Transverse colon (tissue), 4 donors: ENCODE results near the gene TMTC4. TPM values are rescaled to one million over a fixed set of nuclear protein-coding genes. Genes with fewer than 3 reads are reported as not detected.

ENCODE experiments used
- DNase-seq: peaks from one replicate; pipeline ENCODE4 v3.0.0-alpha.2; 2019
- H3K27ac ChIP-seq, 4 donors: fragments of 200-600 bp; sonication (generic); 2 replicates each; pipeline ENCODE4 v1.5.1; 2016 to 2018; ENCODE audit warnings: inconsistent platforms in 4 of 4
- H3K27me3 ChIP-seq: fragments of 200-600 bp; sonication (generic); 2 replicates; pipeline ENCODE4 v1.5.1; 2017; ENCODE audit warnings: inconsistent platforms
- H3K36me3 ChIP-seq, 4 donors: fragments of 200-600 bp; sonication (generic); 2 replicates each; pipeline ENCODE4 v1.5.1; 2017 to 2019; ENCODE audit warnings: inconsistent platforms in 4 of 4
- H3K4me1 ChIP-seq, 4 donors: fragments of 200-600 bp; sonication (generic); 2 replicates each; pipeline ENCODE4 v1.5.1; 2017 to 2020; ENCODE audit warnings: inconsistent platforms in 4 of 4
- H3K4me3 ChIP-seq, 4 donors: fragments of 200-600 bp; sonication (generic); 1 replicate in 1 of 4; 2 replicates in 3 of 4; pipeline versions ENCODE4 v1.5.1 to v1.6.1; 2017 to 2019; ENCODE audit warnings: inconsistent platforms in 4 of 4
- H3K9me3 ChIP-seq, 2 donors: fragments of 200-600 bp; sonication (generic); 2 replicates each; pipeline ENCODE4 v1.5.1; 2017 to 2019; ENCODE audit warnings: inconsistent platforms in 2 of 2
- EP300 ChIP-seq: sonication (generic); formaldehyde crosslinking; IDR thresholded peaks from one replicate; pipeline ENCODE4 v1.6.1; 2017; ENCODE audit warnings: antibody characterized with exemption, low read depth
- POLR2A ChIP-seq: fragments of 450-650 bp; IDR thresholded peaks from one replicate; pipeline ENCODE4 v1.6.1; 2016; ENCODE audit warnings: antibody characterized with exemption, mild to moderate bottlenecking, moderate library complexity
- POLR2AphosphoS5 ChIP-seq, 3 donors: sonication (generic); formaldehyde crosslinking; IDR thresholded peaks; one replicate each; pipeline ENCODE4 v1.6.1; 2016; ENCODE audit warnings: antibody characterized with exemption in 3 of 3
- WGBS, 2 donors: methylation state at CpG; one replicate each; pipeline ENCODE4 v1.1.5; 2018; ENCODE audit warnings: low coverage in 1 of 2; 5-methylcytosine and 5-hydroxymethylcytosine counted together
- in situ Hi-C, 4 donors: fragments of 200-750 bp; cut with MboI; loops; one replicate each; pipeline versions ENCODE4 v1.15.0 to v1.15.1; 2017; ENCODE audit warnings: low sequenced_read_pairs in 3 of 4, low pct_ligation_motif_present in 1 of 4, low pct_unique_long_range_greater_than_20kb in 1 of 4
- intact Hi-C: fragments of 100-400 bp; cut with DNase I; formaldehyde crosslinking; loops from one replicate; pipeline ENCODE4 v1.15.1; 2023; ENCODE audit warnings: low total_unique reads
- total RNA-seq, 4 donors: library from RNA; depleted of rRNA; stranded (reverse); fragments of >200 nt; gene quantifications; one replicate each; pipeline ENCODE4 v1.1.0, GENCODE V29; 2016
- TF ChIP-seq, protein P1 (sequence below), 5 experiments: fragments of 200-600 bp in 3 of 5; fragments of 450-650 bp in 2 of 5; sonication (generic) in 3 of 5; IDR thresholded peaks; 1 replicate in 2 of 5; 2 replicates in 3 of 5; pipeline ENCODE4 v1.5.1; 2016 to 2017; ENCODE audit warnings: antibody characterized with exemption in 5 of 5, inconsistent platforms in 3 of 5, mild to moderate bottlenecking in 2 of 5, moderate library complexity in 1 of 5

TMTC4 gene
- total RNA-seq, 4 donors from 2014 or later: 19.5 to 136 (median 30.0) TPM

DNA sequence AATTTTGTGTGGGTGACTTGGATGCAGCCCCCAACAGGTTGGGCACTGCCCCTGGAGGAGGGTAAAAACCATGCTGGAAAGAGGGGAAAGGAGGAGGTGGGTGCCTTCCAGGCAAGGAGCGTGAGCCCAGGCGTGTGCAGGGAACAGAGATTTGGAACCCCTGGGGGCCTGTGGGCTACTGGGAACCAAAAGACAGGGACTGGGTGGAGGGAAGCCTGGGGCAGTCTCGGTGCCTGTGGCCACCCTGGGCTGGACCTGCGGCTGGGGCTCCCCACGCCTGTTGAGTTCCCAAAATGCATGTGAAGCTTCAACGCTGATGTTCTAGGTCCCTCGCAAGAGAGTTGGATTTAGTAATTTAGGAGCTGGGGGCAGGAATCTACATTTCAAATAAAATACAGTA, 110.8 kb downstream of the TMTC4 start:
- Histone ChIP-seq H3K4me1 (no peaks in the 10 kb centered on the region), H3K4me3 (no peak overlapping the region), H3K36me3 (no peaks in the 10 kb centered on the region), H3K27me3 (no peaks in the 10 kb centered on the region), H3K9me3 (no peaks in the 10 kb centered on the region), H3K27ac (no peak overlapping the region)
- TF ChIP-seq, protein P1, sequence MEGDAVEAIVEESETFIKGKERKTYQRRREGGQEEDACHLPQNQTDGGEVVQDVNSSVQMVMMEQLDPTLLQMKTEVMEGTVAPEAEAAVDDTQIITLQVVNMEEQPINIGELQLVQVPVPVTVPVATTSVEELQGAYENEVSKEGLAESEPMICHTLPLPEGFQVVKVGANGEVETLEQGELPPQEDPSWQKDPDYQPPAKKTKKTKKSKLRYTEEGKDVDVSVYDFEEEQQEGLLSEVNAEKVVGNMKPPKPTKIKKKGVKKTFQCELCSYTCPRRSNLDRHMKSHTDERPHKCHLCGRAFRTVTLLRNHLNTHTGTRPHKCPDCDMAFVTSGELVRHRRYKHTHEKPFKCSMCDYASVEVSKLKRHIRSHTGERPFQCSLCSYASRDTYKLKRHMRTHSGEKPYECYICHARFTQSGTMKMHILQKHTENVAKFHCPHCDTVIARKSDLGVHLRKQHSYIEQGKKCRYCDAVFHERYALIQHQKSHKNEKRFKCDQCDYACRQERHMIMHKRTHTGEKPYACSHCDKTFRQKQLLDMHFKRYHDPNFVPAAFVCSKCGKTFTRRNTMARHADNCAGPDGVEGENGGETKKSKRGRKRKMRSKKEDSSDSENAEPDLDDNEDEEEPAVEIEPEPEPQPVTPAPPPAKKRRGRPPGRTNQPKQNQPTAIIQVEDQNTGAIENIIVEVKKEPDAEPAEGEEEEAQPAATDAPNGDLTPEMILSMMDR (IDR thresholded peaks at IDR 0.05): no peak
- no peak for TF ChIP-seq EP300
- no peak for TF ChIP-seq POLR2A
- no peak for TF ChIP-seq POLR2AphosphoS5 (IDR thresholded peaks at IDR 0.05)
- DNase-seq: no peak
- in situ Hi-C loops (loop anchor here in 1 of 4 donors (25.0 kb wide), 1 partner anchor 549 kb away; no protein-coding TSS in a partner anchor), intact Hi-C loops (no loop called here)
- 92% methylated on average over 4 to 7 of the region's 7 CpGs for WGBS, 2 donors

DNA sequence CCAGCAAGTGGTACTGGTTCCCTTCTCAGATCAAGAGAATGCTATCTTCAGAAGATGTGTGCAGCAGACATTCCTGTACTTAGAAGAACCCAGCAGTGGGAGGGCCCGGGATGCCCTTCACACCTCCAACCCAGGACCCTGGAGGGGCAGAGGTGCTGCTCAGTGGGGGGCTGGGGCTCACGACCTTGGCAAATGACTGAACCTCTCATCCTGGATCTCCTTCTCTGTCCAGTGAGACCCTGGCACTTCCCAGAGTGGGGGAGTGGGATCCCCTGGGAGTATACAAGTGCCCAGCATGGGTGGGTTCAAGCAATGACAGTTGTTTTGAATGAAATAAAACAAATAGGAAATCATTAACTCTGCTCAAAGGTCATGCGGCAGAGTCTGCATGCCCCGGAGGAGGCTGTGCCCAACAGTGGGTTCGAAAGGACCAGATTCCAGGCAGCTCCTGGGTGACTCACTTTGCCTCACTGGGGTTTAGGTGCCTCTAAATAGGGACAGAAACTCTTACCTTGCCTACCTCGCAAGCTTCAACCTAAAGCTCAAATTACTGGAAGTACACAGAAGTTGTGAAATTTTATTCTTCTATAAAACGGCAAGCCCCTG, 112.9 kb downstream of the TMTC4 start:
- 52% methylated on average over 7 of the region's 7 CpGs; no CpG with 5 or more reads in 1 of the 2 donors for WGBS, 2 donors
- no peak overlapping the region for H3K27ac ChIP-seq
- no peak for TF ChIP-seq POLR2A
- TF ChIP-seq, protein P1 (IDR thresholded peaks at IDR 0.05): no peak
- no peak for TF ChIP-seq POLR2AphosphoS5 (IDR thresholded peaks at IDR 0.05)
- TF ChIP-seq EP300: no peak
- DNase-seq: no peak
- H3K27me3 ChIP-seq: no peaks in the 10 kb centered on the region
- H3K4me1 ChIP-seq: no peaks in the 10 kb centered on the region
- H3K9me3 ChIP-seq: no peaks in the 10 kb centered on the region
- H3K36me3 ChIP-seq: no peaks in the 10 kb centered on the region
- in situ Hi-C loops (loop anchor here in 1 of 4 donors (25.0 kb wide), 1 partner anchor 551 kb away; no protein-coding TSS in a partner anchor), intact Hi-C loops (no loop called here)
- no peak overlapping the region for H3K4me3 ChIP-seq

DNA sequence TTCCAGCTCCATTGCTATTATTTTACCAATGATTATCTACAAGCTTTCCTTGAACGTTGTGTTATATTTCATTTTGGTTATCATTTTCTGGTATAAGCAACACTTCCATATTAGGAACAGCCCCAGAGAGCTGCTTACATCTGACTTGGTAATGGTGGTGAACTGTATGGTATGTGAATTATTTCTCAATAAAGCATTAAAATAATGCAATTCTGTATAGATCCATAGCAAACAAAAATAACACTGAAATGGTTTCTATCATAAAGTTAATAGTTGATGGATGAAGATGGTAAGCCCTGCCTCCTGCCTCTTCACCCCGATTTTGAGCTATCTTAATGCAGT, 113.5 kb downstream of the TMTC4 start:
- intact Hi-C loops (no loop called here), in situ Hi-C loops (loop anchor here in 1 of 4 donors (25.0 kb wide), 1 partner anchor 551 kb away; no protein-coding TSS in a partner anchor)
- Histone ChIP-seq H3K27ac (no peak overlapping the region), H3K9me3 (no peaks in the 10 kb centered on the region), H3K36me3 (no peaks in the 10 kb centered on the region), H3K4me1 (no peaks in the 10 kb centered on the region), H3K27me3 (no peaks in the 10 kb centered on the region), H3K4me3 (no peak overlapping the region)
- 78 to 91% methylated on average over 2 of the region's 2 CpGs for WGBS, 2 donors
- no peak for DNase-seq
- no peak for TF ChIP-seq POLR2AphosphoS5 (IDR thresholded peaks at IDR 0.05)
- TF ChIP-seq EP300: no peak
- TF ChIP-seq POLR2A: no peak
- TF ChIP-seq, protein P1 (IDR thresholded peaks at IDR 0.05): no peak

DNA sequence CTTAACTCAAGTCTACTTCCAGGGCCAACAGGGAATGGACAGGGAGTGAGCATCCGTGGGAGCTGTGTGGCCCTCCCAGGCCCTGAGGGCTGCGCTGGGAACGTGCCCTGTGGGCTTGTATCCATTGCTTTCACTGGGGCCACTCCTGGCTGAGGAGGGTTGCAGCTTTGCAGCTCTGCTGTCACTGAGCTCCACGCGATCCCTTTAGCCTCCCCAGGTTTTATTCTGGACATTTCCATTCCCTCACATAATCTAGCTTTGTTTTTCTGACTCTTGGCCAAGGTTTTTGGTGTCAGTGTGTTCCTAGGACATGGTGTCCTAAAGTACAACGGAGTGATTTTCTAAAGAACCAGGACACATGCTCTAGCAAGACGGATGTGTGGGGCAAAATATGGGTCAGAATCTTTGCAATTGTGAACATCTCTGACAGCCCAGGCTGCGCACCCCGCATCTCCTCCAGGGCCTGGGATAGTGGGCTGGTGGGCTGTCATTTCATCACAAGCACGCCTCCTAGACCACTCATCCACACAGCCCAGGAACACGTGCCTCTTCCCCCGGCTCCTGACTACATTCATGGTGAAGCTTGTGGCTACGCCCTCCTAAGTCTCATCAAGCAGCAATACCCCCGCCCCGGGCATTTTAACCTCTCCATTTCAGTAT, 114.0 kb downstream of the TMTC4 start:
- no peak for TF ChIP-seq POLR2AphosphoS5 (IDR thresholded peaks at IDR 0.05)
- no peak for DNase-seq
- H3K36me3 ChIP-seq: no peaks in the 10 kb centered on the region
- in situ Hi-C loops: loop anchor here in 1 of 4 donors (25.0 kb wide), 1 partner anchor 552 kb away; no protein-coding TSS in a partner anchor
- WGBS, 2 donors: 93% methylated on average over 15 of the region's 15 CpGs; no CpG with 5 or more reads in 1 of the 2 donors
- H3K27ac ChIP-seq: no peak overlapping the region
- H3K4me3 ChIP-seq: no peak overlapping the region
- H3K4me1 ChIP-seq: no peaks in the 10 kb centered on the region
- intact Hi-C loops: no loop called here
- no peaks in the 10 kb centered on the region for H3K27me3 ChIP-seq
- no peaks in the 10 kb centered on the region for H3K9me3 ChIP-seq
